Retinal pigment epithelial cell (primary cell): ENCODE results near the gene MAP1B.

Experiments
- DNase-seq: peaks from one replicate; pipeline ENCODE4 v3.0.0-alpha.2; 2010; ENCODE audit warnings: low read depth
- H3K4me3 ChIP-seq: 2 replicates; pipeline ENCODE4 v1.5.1; 2011; ENCODE audit warnings: mild to moderate bottlenecking, low read length, control low read depth, moderate library complexity
- CTCF ChIP-seq: conservative IDR thresholded peaks from 2 replicates; pipeline ENCODE4 v1.5.1; 2011; ENCODE audit warnings: low read depth, low read length, control low read depth, inconsistent platforms

The MAP1B gene

GRCh38 chr5:72188166-72188565 is 80.9 kb downstream of the MAP1B start:
- TF ChIP-seq CTCF = no peak
- no peak overlapping the region for H3K4me3 ChIP-seq
- DNase-seq = no peak

- H3K4me3 ChIP-seq = no peak overlapping the region
- DNase-seq = no peak
Measured at GRCh38 chr5:72189146-72189545, 81.9 kb downstream of the MAP1B start.

GRCh38 chr5:72191404-72191803 is 84.1 kb downstream of the MAP1B start:
- TF ChIP-seq CTCF = no peak
- H3K4me3 ChIP-seq = no peak overlapping the region
- no peak for DNase-seq

More at GRCh38 chr5:72189146-72189545, 81.9 kb downstream of the MAP1B start:
- TF ChIP-seq CTCF = no peak

GRCh38 chr5:72194846-72195245 is 87.6 kb downstream of the MAP1B start:
- DNase-seq = no peak
- no peak for TF ChIP-seq CTCF
- H3K4me3 ChIP-seq = no peak overlapping the region

GRCh38 chr5:72195581-72195980 is 88.3 kb downstream of the MAP1B start:
- no peak for TF ChIP-seq CTCF
- DNase-seq = no peak
- no peak overlapping the region for H3K4me3 ChIP-seq

- H3K4me3 ChIP-seq = no peak overlapping the region
- DNase-seq = no peak
- no peak for TF ChIP-seq CTCF
Measured at GRCh38 chr5:72197393-72197792, 90.1 kb downstream of the MAP1B start.

- no peak for DNase-seq
- no peak overlapping the region for H3K4me3 ChIP-seq
- TF ChIP-seq CTCF = no peak
Measured at GRCh38 chr5:72199681-72200080, 92.4 kb downstream of the MAP1B start.
